ENCODE results near the gene TBC1D1.

TBC1D1 gene

GRCh38 chr4:37927434-37927833 lies 36.5 kb downstream of the TBC1D1 start:
- DNase-seq, result no peak

GRCh38 chr4:37928426-37929416 lies 37.8 kb downstream of the TBC1D1 start:
- peak; percentile 17 for DNase-seq

- no peak for DNase-seq
Measured at GRCh38 chr4:37934096-37934495, 43.2 kb downstream of the TBC1D1 start.

GRCh38 chr4:37934609-37935008 lies 43.7 kb downstream of the TBC1D1 start:
- no peak for DNase-seq

GRCh38 chr4:37935026-37935425 lies 44.1 kb downstream of the TBC1D1 start:
- no peak for DNase-seq

- DNase-seq, result no peak
Measured at GRCh38 chr4:37936889-37937498, 46.1 kb downstream of the TBC1D1 start.

- DNase-seq, result no peak
Measured at GRCh38 chr4:37938208-37938607, 47.3 kb downstream of the TBC1D1 start.

- no peak for DNase-seq
Measured at GRCh38 chr4:37946503-37947179, 55.8 kb downstream of the TBC1D1 start.

GRCh38 chr4:37948542-37948941 lies 57.7 kb downstream of the TBC1D1 start:
- no peak for DNase-seq

GRCh38 chr4:37949636-37950426 lies 58.9 kb downstream of the TBC1D1 start:
- DNase-seq, result no peak

GRCh38 chr4:37951461-37952352 lies 60.8 kb downstream of the TBC1D1 start:
- no peak for DNase-seq

GRCh38 chr4:37953156-37953555 lies 62.3 kb downstream of the TBC1D1 start:
- DNase-seq, result no peak

GRCh38 chr4:37953620-37954293 lies 62.9 kb downstream of the TBC1D1 start:
- DNase-seq, result no peak

- no peak for DNase-seq
Measured at GRCh38 chr4:37956941-37957340, 66.1 kb downstream of the TBC1D1 start.

- no peak for DNase-seq
Measured at GRCh38 chr4:37958932-37959331, 68.0 kb downstream of the TBC1D1 start.

GRCh38 chr4:37960098-37960497 lies 69.2 kb downstream of the TBC1D1 start, which contains the start of gene PTTG2:
Gene PTTG2 (plus strand): TSS chr4:37960398. CDS start chr4:37960435, 37 bp downstream.
- DNase-seq, result no peak

GRCh38 chr4:37960679-37961450 lies 70.0 kb downstream of the TBC1D1 start:
- DNase-seq, result no peak

- no peak for DNase-seq
Measured at GRCh38 chr4:37964734-37965457, 74.0 kb downstream of the TBC1D1 start.

- no peak for DNase-seq
Measured at GRCh38 chr4:37966044-37966443, 75.2 kb downstream of the TBC1D1 start.

Data from CD4-positive, alpha-beta T cell treated with Interleukin-4 for 4 hours (primary cell).